Stimulated activated CD8-positive, alpha-beta memory T cell treated with anti-CD3 and anti-CD28 coated beads, Interleukin-15, amount 100 ng/mL, for 1 hour (primary cell): Measurements from ENCODE around the gene LPA.
"Not testable (repeated sequence)": the region's sequence is repeated elsewhere in the genome, so short reads cannot be mapped to it uniquely, and the experiment has no call there.

Source experiments
- DNase-seq: peaks from one replicate; pipeline ENCODE4 v3.0.0-alpha.2; 2020; ENCODE audit warnings: low read depth

The LPA gene

GRCh38 chr6:160664198-160664597 is at the start of gene LPA:
Gene LPA, minus strand, starts transcription at chr6:160664275. Its CDS starts 61 bp downstream, at chr6:160664214.
- DNase-seq = not testable (repeated sequence)

GRCh38 chr6:160708993-160709392 is 44.9 kb upstream of the LPA start:
- DNase-seq = not testable (repeated sequence)

- DNase-seq = not testable (repeated sequence)
Measured at GRCh38 chr6:160704688-160705087, 40.6 kb upstream of the LPA start.

GRCh38 chr6:160701918-160702680 is 38.0 kb upstream of the LPA start, which contains the start of gene PLG:
Gene PLG, plus strand, starts transcription at chr6:160702244. Its CDS starts 61 bp downstream, at chr6:160702305.
- not testable (repeated sequence) for DNase-seq

- no peak for DNase-seq
Measured at GRCh38 chr6:160697826-160698225, 33.8 kb upstream of the LPA start.

- not testable (repeated sequence) for DNase-seq
Measured at GRCh38 chr6:160696884-160697283, 32.8 kb upstream of the LPA start.

- not testable (repeated sequence) for DNase-seq
Measured at GRCh38 chr6:160695622-160696021, 31.5 kb upstream of the LPA start.

GRCh38 chr6:160695025-160695424 is 30.9 kb upstream of the LPA start:
- not testable (repeated sequence) for DNase-seq

GRCh38 chr6:160692369-160692959 is 28.4 kb upstream of the LPA start:
- no peak for DNase-seq

GRCh38 chr6:160691617-160692016 is 27.5 kb upstream of the LPA start:
- DNase-seq = no peak

GRCh38 chr6:160690458-160690857 is 26.4 kb upstream of the LPA start:
- no peak for DNase-seq

GRCh38 chr6:160685762-160686450 is 21.8 kb upstream of the LPA start:
- DNase-seq = no peak

- not testable (repeated sequence) for DNase-seq
Measured at GRCh38 chr6:160685101-160685761, 21.2 kb upstream of the LPA start.

- DNase-seq = no peak
Measured at GRCh38 chr6:160679402-160679769, 15.3 kb upstream of the LPA start.

- DNase-seq = no peak
Measured at GRCh38 chr6:160678744-160679401, 14.8 kb upstream of the LPA start.

- DNase-seq = no peak
Measured at GRCh38 chr6:160678230-160678629, 14.2 kb upstream of the LPA start.

- DNase-seq = not testable (repeated sequence)
Measured at GRCh38 chr6:160676418-160676817, 12.3 kb upstream of the LPA start.

GRCh38 chr6:160668589-160668988 is 4.5 kb upstream of the LPA start:
- DNase-seq = no peak

GRCh38 chr6:160667639-160668481 is 3.8 kb upstream of the LPA start:
- DNase-seq = no peak

- DNase-seq = no peak
Measured at GRCh38 chr6:160662842-160663241, 1.2 kb downstream of the LPA start.

GRCh38 chr6:160662429-160662828 is 1.6 kb downstream of the LPA start:
- DNase-seq = no peak
